OCI-LY3 (cell line): ENCODE data around the gene KIF1B.
"Not testable (repeated sequence)": the region's sequence is repeated elsewhere in the genome, so short reads cannot be mapped to it uniquely, and the experiment has no call there.

ENCODE experiments used
- H2AFZ ChIP-seq: fragments of 200-600, 300-600 bp; shearing (Covaris generic); 2 replicates; pipeline ENCODE4 v1.6.0; 2014; ENCODE audit warnings: antibody characterized with exemption, low read depth, low read length
- H3K27ac ChIP-seq: fragments of 200-600, 300-600 bp; sonication (generic); 2 replicates; pipeline ENCODE4 v1.5.1; 2014; ENCODE audit warnings: mild to moderate bottlenecking, low read length, moderate library complexity, mixed read lengths
- H3K27me3 ChIP-seq: fragments of 200-600, 300-600 bp; sonication (generic); 2 replicates; pipeline ENCODE4 v1.6.1; 2014; ENCODE audit warnings: low read depth, low read length, mixed read lengths
- H3K36me3 ChIP-seq: fragments of 200-600, 300-600 bp; sonication (generic); replicated peaks from 2 replicates; pipeline ENCODE3; 2014; ENCODE audit warnings: low read depth, low read length, mixed read lengths
- H3K4me1 ChIP-seq: fragments of 300-600, 200-600 bp; sonication (generic); 2 replicates; pipeline ENCODE4 v1.6.1; 2014; ENCODE audit warnings: low read length, mixed read lengths
- H3K4me2 ChIP-seq: fragments of 200-600, 300-600 bp; sonication (generic); 2 replicates; pipeline ENCODE4 v1.6.1; 2014; ENCODE audit warnings: low read length, mixed read lengths
- H3K4me3 ChIP-seq: fragments of 300-600, 200-600 bp; sonication (generic); 2 replicates; pipeline ENCODE4 v1.5.1; 2014; ENCODE audit warnings: antibody characterized with exemption, mild to moderate bottlenecking, low read length, moderate library complexity
- H3K79me2 ChIP-seq: fragments of 300-600, 200-600 bp; shearing (Covaris generic); 2 replicates; pipeline ENCODE4 v1.6.1; 2014; ENCODE audit warnings: mild to moderate bottlenecking, low read length, mixed read lengths
- H3K9ac ChIP-seq: fragments of 300-600, 200-600 bp; shearing (Covaris generic); 2 replicates; pipeline ENCODE4 v1.6.0; 2014; ENCODE audit warnings: mild to moderate bottlenecking, low read length, moderate library complexity
- H3K9me3 ChIP-seq: fragments of 200-600, 300-600 bp; shearing (Covaris generic); 2 replicates; pipeline ENCODE4 v1.6.1; 2014; ENCODE audit warnings: low read length, mixed read lengths; ENCODE audit not compliant: insufficient read depth
- H4K20me1 ChIP-seq: fragments of 200-600, 300-600 bp; sonication (generic); 2 replicates; pipeline ENCODE4 v1.6.1; 2016; ENCODE audit warnings: low read length, mixed read lengths; ENCODE audit not compliant: insufficient read depth
- CTCF ChIP-seq: fragments of 200-600, 300-600 bp; sonication (generic); IDR thresholded peaks from 2 replicates; pipeline ENCODE4 v1.5.1; 2014; ENCODE audit warnings: antibody characterized with exemption, low read length, low read depth
- EZH2phosphoT487 ChIP-seq: fragments of 200-600 bp; shearing (Covaris generic); IDR thresholded peaks from 2 replicates; pipeline ENCODE4 v1.6.1; 2018; ENCODE audit warnings: antibody characterized with exemption, mixed run types, low read depth

Gene KIF1B

DNA sequence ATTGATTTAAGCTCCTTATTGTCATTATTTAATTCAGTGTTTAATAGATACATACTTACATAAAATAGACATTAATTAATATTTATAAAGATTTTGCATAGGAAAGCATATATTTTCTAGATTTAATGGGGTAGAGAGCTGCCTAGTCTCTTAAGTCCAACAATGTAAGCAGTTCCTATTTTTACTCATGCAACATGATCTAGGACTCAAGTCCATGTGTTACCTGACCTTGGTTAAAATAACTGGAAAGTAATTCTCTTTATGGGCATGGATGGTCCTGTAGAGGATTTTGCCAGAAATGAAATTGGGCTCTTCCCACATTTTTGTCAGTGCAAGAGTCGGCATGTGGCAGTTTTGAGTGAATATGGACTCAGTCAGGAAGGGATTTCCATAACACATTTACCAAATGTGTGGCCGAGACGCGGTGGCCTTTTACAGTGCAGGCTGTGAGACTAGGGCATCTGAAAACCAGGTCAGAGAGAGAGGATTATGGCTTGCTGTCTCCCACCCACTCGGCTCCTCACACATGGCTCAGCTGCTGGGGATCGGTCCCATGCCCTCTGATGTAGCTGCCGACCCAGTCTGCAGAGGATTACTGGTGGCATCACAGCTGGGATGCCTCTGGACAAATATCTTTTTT lies 6.2 kb upstream of the KIF1B start:
- H4K20me1 ChIP-seq, result no peaks in the 10 kb centered on the region
- H3K4me1 ChIP-seq, result peaks cover 2% of the 10 kb centered on the region
- no peaks in the 10 kb centered on the region; the same call in 1 of the 2 replicates for H3K27me3 ChIP-seq
- no peak overlapping the region for H3K4me3 ChIP-seq
- no peak overlapping the region for H3K9ac ChIP-seq
- no peaks in the 10 kb centered on the region for H3K36me3 ChIP-seq
- no peak for TF ChIP-seq EZH2phosphoT487
- TF ChIP-seq CTCF, result no peak
- no peak overlapping the region for H3K4me2 ChIP-seq
- H3K27ac ChIP-seq, result no peak overlapping the region
- H3K79me2 ChIP-seq, result no peaks in the 10 kb centered on the region
- no peak overlapping the region for H2AFZ ChIP-seq
- no peaks in the 10 kb centered on the region for H3K9me3 ChIP-seq

- H3K4me2 ChIP-seq, H3K9me3 ChIP-seq, H3K27me3 ChIP-seq: not testable (repeated sequence)
These were observed 5.2 kb upstream of the KIF1B start for GRCh38 chr1:10205206-10205605.

DNA sequence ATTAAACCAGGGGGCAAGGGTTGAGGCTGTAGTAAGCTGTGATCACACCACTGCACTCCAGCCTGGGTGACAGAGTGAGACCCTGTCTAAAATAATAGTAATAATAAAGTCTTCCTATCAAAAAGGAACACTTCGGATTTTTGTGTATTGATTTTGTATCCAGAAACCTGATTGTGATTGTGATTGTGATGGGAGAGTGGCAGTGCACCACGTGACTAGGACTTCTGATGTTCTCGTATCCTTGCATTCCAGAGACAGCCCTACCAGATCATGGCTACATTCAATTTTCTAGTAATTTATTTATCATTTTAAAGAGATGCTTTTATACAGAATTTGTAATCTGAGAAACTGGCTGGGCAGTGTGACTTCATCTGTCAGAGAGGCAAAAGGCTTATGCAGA lies 2.6 kb upstream of the KIF1B start:
- TF ChIP-seq CTCF (no peak), EZH2phosphoT487 (no peak)
- Histone ChIP-seq H3K27me3 (no peaks in the 10 kb centered on the region), H3K4me1 (peaks cover 10% of the 10 kb centered on the region), H3K4me2 (no peak overlapping the region), H4K20me1 (no peaks in the 10 kb centered on the region), H2AFZ (no peak overlapping the region), H3K27ac (no peak overlapping the region), H3K9ac (no peak overlapping the region), H3K79me2 (peaks cover 6% of the 10 kb centered on the region; the same call in 1 of the 2 replicates), H3K4me3 (no peak overlapping the region), H3K36me3 (no peaks in the 10 kb centered on the region), H3K9me3 (no peaks in the 10 kb centered on the region)

More at GRCh38 chr1:10205206-10205605, 5.2 kb upstream of the KIF1B start:
- H3K79me2 ChIP-seq, H3K4me1 ChIP-seq, H4K20me1 ChIP-seq, H3K36me3 ChIP-seq, H3K9ac ChIP-seq, H3K27ac ChIP-seq, H3K4me3 ChIP-seq, H2AFZ ChIP-seq: not testable (repeated sequence)

DNA sequence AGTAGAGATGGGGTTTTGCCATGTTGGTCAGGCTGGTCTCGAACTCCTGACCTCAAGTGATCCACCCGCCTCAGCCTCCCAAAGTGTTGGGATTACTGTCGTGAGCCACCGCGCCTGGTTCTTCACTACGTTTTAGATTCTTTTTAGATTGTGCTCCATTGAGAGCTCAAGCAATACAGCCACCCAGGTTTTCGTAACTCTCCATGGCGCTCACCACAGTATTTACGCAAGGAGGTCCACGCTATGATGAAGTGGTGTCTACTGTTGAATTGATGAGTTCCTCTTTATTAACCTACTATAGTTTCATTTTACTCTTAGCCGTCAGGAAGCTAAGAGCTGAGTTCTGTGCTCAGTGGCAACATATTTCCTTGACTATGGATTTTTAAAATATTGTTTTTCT lies 1.8 kb upstream of the KIF1B start:
- no peak overlapping the region for H3K4me2 ChIP-seq

More for the DNA sequence above, 1.8 kb upstream of the KIF1B start:
- H3K4me3 ChIP-seq, result no peak overlapping the region
- no peak overlapping the region for H3K27ac ChIP-seq
- peaks cover 10% of the 10 kb centered on the region for H3K4me1 ChIP-seq
- H3K9me3 ChIP-seq, result no peaks in the 10 kb centered on the region
- no peak overlapping the region for H3K9ac ChIP-seq
- no peaks in the 10 kb centered on the region for H4K20me1 ChIP-seq
- TF ChIP-seq CTCF (no peak), EZH2phosphoT487 (no peak)
- no peaks in the 10 kb centered on the region for H3K36me3 ChIP-seq
- no peaks in the 10 kb centered on the region for H3K27me3 ChIP-seq
- no peak overlapping the region for H2AFZ ChIP-seq
- H3K79me2 ChIP-seq, result peaks cover 6% of the 10 kb centered on the region; the same call in 1 of the 2 replicates
